Neural progenitor cell (in vitro differentiated cells): Measurements from ENCODE around the gene SCIMP. TPM values are rescaled to one million over a fixed set of nuclear protein-coding genes. Genes with fewer than 3 reads are reported as not detected.

ENCODE experiments used
- DNase-seq: peaks from one replicate; pipeline ENCODE4 v3.0.0-alpha.2; 2016; ENCODE audit warnings: low spot score
- H2AFZ ChIP-seq: fragments of 200-600 bp; sonication (generic); replicated peaks from 2 replicates; pipeline ENCODE4 v1.6.1; 2016; ENCODE audit warnings: antibody characterized with exemption
- H3F3A ChIP-seq: fragments of 200-600 bp; sonication (generic); 2 replicates; pipeline ENCODE4 v1.6.1; 2016; ENCODE audit warnings: antibody characterized with exemption, low read depth
- H3K27ac ChIP-seq: fragments of 200-600 bp; sonication (generic); 2 replicates; pipeline ENCODE4 v1.5.1; 2016; ENCODE audit warnings: mild to moderate bottlenecking
- H3K27me3 ChIP-seq: fragments of 200-600 bp; sonication (generic); 2 replicates; pipeline ENCODE4 v1.6.1; 2016; ENCODE audit warnings: mild to moderate bottlenecking, moderate library complexity
- H3K36me3 ChIP-seq: fragments of 200-600 bp; sonication (generic); 2 replicates; pipeline ENCODE4 v1.5.1; 2016
- H3K4me1 ChIP-seq: fragments of 200-600 bp; sonication (generic); 2 replicates; pipeline ENCODE4 v1.6.1; 2016; ENCODE audit warnings: mixed run types
- H3K4me2 ChIP-seq: fragments of 200-600 bp; sonication (generic); 2 replicates; pipeline ENCODE4 v1.6.1; 2016
- H3K4me3 ChIP-seq: fragments of 200-600 bp; sonication (generic); 2 replicates; pipeline ENCODE4 v1.5.1; 2016
- H3K79me2 ChIP-seq: fragments of 200-600 bp; sonication (generic); 2 replicates; pipeline ENCODE4 v1.6.1; 2016; ENCODE audit warnings: low read depth
- H3K9ac ChIP-seq: fragments of 200-600 bp; sonication (generic); 2 replicates; pipeline ENCODE4 v1.6.1; 2016
- H3K9me3 ChIP-seq: fragments of 200-600 bp; sonication (generic); 2 replicates; pipeline ENCODE4 v1.5.1; 2016; ENCODE audit warnings: low read depth
- H4K20me1 ChIP-seq: fragments of 200-600 bp; sonication (generic); 2 replicates; pipeline ENCODE4 v1.6.1; 2016; ENCODE audit warnings: low read depth
- H3K27ac Mint-ChIP-seq: 3 replicates; pipeline ENCODE4 v1.8.0; 2021; ENCODE audit warnings: mixed read lengths
- H3K27me3 Mint-ChIP-seq: 2 replicates; pipeline ENCODE4 v1.8.0; 2022; ENCODE audit warnings: low read depth, mild to moderate bottlenecking, inconsistent platforms, moderate library complexity, mixed read lengths; ENCODE audit not compliant: insufficient read depth
- H3K36me3 Mint-ChIP-seq: 3 replicates; pipeline ENCODE4 v1.8.0; 2021; ENCODE audit warnings: mixed read lengths
- H3K4me1 Mint-ChIP-seq: 3 replicates; pipeline ENCODE4 v1.8.0; 2021; ENCODE audit warnings: mixed read lengths
- H3K4me3 Mint-ChIP-seq: 3 replicates; pipeline ENCODE4 v1.8.0; 2021; ENCODE audit warnings: mild to moderate bottlenecking, moderate library complexity, mixed read lengths
- H3K9me3 Mint-ChIP-seq: 3 replicates; pipeline ENCODE4 v1.8.0; 2020; ENCODE audit warnings: mixed read lengths
- EZH2 ChIP-seq: fragments of 200-600 bp; sonication (generic); IDR thresholded peaks from 2 replicates; pipeline ENCODE4 v1.6.1; 2017; ENCODE audit warnings: antibody characterized with exemption, mild to moderate bottlenecking, moderate library complexity
- EZH2phosphoT487 ChIP-seq: fragments of 200-600 bp; sonication (generic); IDR thresholded peaks from 2 replicates; pipeline ENCODE4 v1.6.1; 2017; ENCODE audit warnings: antibody characterized with exemption
- total RNA-seq: library from RNA; depleted of rRNA; stranded (reverse); fragments of >200 nt; gene quantifications from 2 replicates; pipeline ENCODE4 v1.2.3, GENCODE V29; 2015; ENCODE audit warnings: low replicate concordance
- TF ChIP-seq, protein P1 (sequence below): fragments of 200-600 bp; sonication (generic); IDR thresholded peaks from 2 replicates; pipeline ENCODE4 v1.5.1; 2017; ENCODE audit warnings: antibody characterized with exemption, mild to moderate bottlenecking

Gene SCIMP
- total RNA-seq, 1 donor from 2014 or later = not detected

DNA sequence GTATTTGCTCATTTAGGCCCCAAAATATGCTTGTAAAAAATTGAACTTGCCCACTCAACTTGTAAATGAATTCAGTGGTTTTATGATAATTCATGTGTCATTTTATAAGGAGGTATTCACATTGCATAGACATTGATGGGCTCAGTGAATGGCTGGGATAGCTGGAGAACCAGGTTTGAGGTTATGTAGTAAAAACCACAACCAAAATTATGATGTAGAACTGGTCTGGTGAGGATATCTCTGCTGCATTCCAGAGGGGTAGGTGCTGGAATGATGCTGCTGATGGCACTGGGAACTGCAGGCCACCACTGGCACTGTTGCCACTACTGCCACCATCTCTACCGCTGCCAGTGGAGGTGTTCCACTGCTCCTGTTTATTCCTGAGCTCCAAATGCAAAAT lies 25.9 kb upstream of the SCIMP start:
- H3K4me1 ChIP-seq = no peaks in the 10 kb centered on the region
- H3K9me3 ChIP-seq = no peaks in the 10 kb centered on the region
- H3K27ac Mint-ChIP-seq = no peak overlapping the region
- no peak overlapping the region for H3K4me3 Mint-ChIP-seq
- H3K9me3 Mint-ChIP-seq = no peaks in the 10 kb centered on the region
- no peak overlapping the region for H2AFZ ChIP-seq
- no peak overlapping the region for H3K27ac ChIP-seq
- no peaks in the 10 kb centered on the region for H4K20me1 ChIP-seq
- no peaks in the 10 kb centered on the region for H3K4me1 Mint-ChIP-seq
- H3F3A ChIP-seq = no peaks in the 10 kb centered on the region
- H3K4me2 ChIP-seq = no peak overlapping the region
- H3K27me3 ChIP-seq = no peaks in the 10 kb centered on the region
- no peaks in the 10 kb centered on the region for H3K36me3 ChIP-seq
- DNase-seq = no peak
- no peak for TF ChIP-seq EZH2
- H3K4me3 ChIP-seq = no peak overlapping the region
- H3K79me2 ChIP-seq = no peaks in the 10 kb centered on the region
- H3K27me3 Mint-ChIP-seq = no peaks in the 10 kb centered on the region
- H3K36me3 Mint-ChIP-seq = no peaks in the 10 kb centered on the region
- H3K9ac ChIP-seq = no peak overlapping the region

- no peak overlapping the region for H3K4me2 ChIP-seq
These were observed 22.5 kb upstream of the SCIMP start for GRCh38 chr17:5257124-5257523.

GRCh38 chr17:5254903-5255521 lies 20.4 kb upstream of the SCIMP start:
- TF ChIP-seq EZH2 (no peak), EZH2phosphoT487 (no peak)
- TF ChIP-seq, protein P1, sequence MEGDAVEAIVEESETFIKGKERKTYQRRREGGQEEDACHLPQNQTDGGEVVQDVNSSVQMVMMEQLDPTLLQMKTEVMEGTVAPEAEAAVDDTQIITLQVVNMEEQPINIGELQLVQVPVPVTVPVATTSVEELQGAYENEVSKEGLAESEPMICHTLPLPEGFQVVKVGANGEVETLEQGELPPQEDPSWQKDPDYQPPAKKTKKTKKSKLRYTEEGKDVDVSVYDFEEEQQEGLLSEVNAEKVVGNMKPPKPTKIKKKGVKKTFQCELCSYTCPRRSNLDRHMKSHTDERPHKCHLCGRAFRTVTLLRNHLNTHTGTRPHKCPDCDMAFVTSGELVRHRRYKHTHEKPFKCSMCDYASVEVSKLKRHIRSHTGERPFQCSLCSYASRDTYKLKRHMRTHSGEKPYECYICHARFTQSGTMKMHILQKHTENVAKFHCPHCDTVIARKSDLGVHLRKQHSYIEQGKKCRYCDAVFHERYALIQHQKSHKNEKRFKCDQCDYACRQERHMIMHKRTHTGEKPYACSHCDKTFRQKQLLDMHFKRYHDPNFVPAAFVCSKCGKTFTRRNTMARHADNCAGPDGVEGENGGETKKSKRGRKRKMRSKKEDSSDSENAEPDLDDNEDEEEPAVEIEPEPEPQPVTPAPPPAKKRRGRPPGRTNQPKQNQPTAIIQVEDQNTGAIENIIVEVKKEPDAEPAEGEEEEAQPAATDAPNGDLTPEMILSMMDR = no peak
- H3K9ac ChIP-seq = no peak overlapping the region
- H3K27me3 ChIP-seq = no peaks in the 10 kb centered on the region
- no peaks in the 10 kb centered on the region for H3K4me1 ChIP-seq
- no peaks in the 10 kb centered on the region for H4K20me1 ChIP-seq
- no peaks in the 10 kb centered on the region for H3K79me2 ChIP-seq
- H3F3A ChIP-seq = no peaks in the 10 kb centered on the region
- no peak for DNase-seq
- H3K36me3 ChIP-seq = no peaks in the 10 kb centered on the region
- H3K27ac ChIP-seq = no peak overlapping the region
- H3K4me2 ChIP-seq = no peak overlapping the region
- Mint-ChIP-seq H3K27ac (no peak overlapping the region), H3K27me3 (no peaks in the 10 kb centered on the region), H3K36me3 (no peaks in the 10 kb centered on the region), H3K4me1 (no peaks in the 10 kb centered on the region), H3K4me3 (no peak overlapping the region), H3K9me3 (no peaks in the 10 kb centered on the region)
- no peak overlapping the region for H3K4me3 ChIP-seq
- no peak overlapping the region for H2AFZ ChIP-seq
- no peaks in the 10 kb centered on the region for H3K9me3 ChIP-seq

More at GRCh38 chr17:5257124-5257523, 22.5 kb upstream of the SCIMP start:
- H3K36me3 Mint-ChIP-seq = no peaks in the 10 kb centered on the region
- H3K79me2 ChIP-seq = no peaks in the 10 kb centered on the region
- H3K27me3 ChIP-seq = no peaks in the 10 kb centered on the region
- no peak overlapping the region for H3K27ac ChIP-seq
- no peaks in the 10 kb centered on the region for H3K36me3 ChIP-seq
- DNase-seq = no peak
- no peaks in the 10 kb centered on the region for H3K4me1 Mint-ChIP-seq
- H3K27ac Mint-ChIP-seq = no peak overlapping the region
- H3K9ac ChIP-seq = no peak overlapping the region
- H3K4me1 ChIP-seq = no peaks in the 10 kb centered on the region
- H3K9me3 ChIP-seq = no peaks in the 10 kb centered on the region
- no peaks in the 10 kb centered on the region for H3K27me3 Mint-ChIP-seq
- H3F3A ChIP-seq = no peaks in the 10 kb centered on the region
- H3K4me3 Mint-ChIP-seq = no peak overlapping the region
- TF ChIP-seq, protein P1 = no peak
- TF ChIP-seq EZH2 (no peak), EZH2phosphoT487 (no peak)
- no peaks in the 10 kb centered on the region for H3K9me3 Mint-ChIP-seq
- H2AFZ ChIP-seq = no peak overlapping the region
- H3K4me3 ChIP-seq = no peak overlapping the region
- H4K20me1 ChIP-seq = no peaks in the 10 kb centered on the region

DNA sequence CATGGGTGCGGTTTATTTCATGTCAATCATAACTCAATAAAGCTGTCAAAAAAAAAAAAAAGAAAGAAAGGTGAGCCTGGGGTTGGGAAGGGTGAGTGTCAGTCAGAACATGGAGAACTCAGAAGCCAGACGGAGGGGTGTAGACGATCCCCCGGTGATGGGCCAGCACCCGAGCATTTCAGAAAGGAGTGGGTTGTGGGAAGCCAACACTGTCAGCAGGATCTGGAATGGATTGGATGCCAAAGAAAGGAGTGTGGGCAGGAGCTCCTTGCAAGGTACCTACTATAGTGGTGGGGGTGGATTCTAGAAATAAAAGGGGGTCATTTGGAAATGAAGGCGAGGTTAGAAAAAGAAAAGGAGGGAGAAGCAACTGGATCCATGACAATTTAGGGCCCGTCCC lies 19.8 kb upstream of the SCIMP start:
- Histone ChIP-seq H3K79me2 (no peaks in the 10 kb centered on the region), H3K4me2 (no peak overlapping the region), H4K20me1 (no peaks in the 10 kb centered on the region), H3K27ac (no peak overlapping the region), H3K27me3 (no peaks in the 10 kb centered on the region), H3K4me1 (no peaks in the 10 kb centered on the region), H3F3A (no peaks in the 10 kb centered on the region), H3K4me3 (no peak overlapping the region), H3K36me3 (no peaks in the 10 kb centered on the region), H2AFZ (no peak overlapping the region), H3K9ac (no peak overlapping the region), H3K9me3 (no peaks in the 10 kb centered on the region)
- no peaks in the 10 kb centered on the region for H3K27me3 Mint-ChIP-seq
- H3K9me3 Mint-ChIP-seq = no peaks in the 10 kb centered on the region
- no peak overlapping the region for H3K27ac Mint-ChIP-seq
- no peak for DNase-seq
- H3K4me3 Mint-ChIP-seq = no peak overlapping the region
- H3K4me1 Mint-ChIP-seq = peaks cover 3% of the 10 kb centered on the region
- H3K36me3 Mint-ChIP-seq = no peaks in the 10 kb centered on the region
- TF ChIP-seq EZH2 (no peak), EZH2phosphoT487 (no peak)
- TF ChIP-seq, protein P1 = no peak
